GM12874 (cell line): ENCODE measurements around the gene RAPGEF4.

Experiments
- TF ChIP-seq, protein P1 (sequence below): IDR thresholded peaks from 2 replicates; pipeline ENCODE4 v1.5.1; 2011; ENCODE audit warnings: low read depth, mild to moderate bottlenecking, control low read depth, low read length, moderate library complexity; ENCODE audit not compliant: insufficient read depth

RAPGEF4 gene

DNA sequence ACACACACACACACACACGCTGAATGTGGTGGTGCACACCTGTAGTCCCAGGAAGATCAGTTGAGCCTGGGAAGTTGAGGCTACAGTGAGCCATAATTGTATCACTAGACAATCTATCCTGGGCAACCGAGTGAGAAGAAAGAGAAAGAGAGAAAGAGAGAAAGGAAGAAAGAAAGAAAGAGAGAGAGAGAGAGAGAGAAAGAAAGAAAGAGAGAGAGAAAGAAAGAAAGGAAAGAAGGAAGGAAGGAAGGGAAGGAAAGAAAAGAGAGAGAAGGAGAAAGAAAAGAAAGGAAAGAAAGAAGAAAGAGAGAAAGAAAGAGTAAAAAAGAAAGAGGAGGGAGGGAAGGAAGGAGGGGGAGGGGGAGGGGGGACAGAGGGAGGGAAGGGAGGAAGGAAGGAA lies 190.0 kb downstream of the RAPGEF4 start:
- TF ChIP-seq, protein P1, sequence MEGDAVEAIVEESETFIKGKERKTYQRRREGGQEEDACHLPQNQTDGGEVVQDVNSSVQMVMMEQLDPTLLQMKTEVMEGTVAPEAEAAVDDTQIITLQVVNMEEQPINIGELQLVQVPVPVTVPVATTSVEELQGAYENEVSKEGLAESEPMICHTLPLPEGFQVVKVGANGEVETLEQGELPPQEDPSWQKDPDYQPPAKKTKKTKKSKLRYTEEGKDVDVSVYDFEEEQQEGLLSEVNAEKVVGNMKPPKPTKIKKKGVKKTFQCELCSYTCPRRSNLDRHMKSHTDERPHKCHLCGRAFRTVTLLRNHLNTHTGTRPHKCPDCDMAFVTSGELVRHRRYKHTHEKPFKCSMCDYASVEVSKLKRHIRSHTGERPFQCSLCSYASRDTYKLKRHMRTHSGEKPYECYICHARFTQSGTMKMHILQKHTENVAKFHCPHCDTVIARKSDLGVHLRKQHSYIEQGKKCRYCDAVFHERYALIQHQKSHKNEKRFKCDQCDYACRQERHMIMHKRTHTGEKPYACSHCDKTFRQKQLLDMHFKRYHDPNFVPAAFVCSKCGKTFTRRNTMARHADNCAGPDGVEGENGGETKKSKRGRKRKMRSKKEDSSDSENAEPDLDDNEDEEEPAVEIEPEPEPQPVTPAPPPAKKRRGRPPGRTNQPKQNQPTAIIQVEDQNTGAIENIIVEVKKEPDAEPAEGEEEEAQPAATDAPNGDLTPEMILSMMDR, result no peak

DNA sequence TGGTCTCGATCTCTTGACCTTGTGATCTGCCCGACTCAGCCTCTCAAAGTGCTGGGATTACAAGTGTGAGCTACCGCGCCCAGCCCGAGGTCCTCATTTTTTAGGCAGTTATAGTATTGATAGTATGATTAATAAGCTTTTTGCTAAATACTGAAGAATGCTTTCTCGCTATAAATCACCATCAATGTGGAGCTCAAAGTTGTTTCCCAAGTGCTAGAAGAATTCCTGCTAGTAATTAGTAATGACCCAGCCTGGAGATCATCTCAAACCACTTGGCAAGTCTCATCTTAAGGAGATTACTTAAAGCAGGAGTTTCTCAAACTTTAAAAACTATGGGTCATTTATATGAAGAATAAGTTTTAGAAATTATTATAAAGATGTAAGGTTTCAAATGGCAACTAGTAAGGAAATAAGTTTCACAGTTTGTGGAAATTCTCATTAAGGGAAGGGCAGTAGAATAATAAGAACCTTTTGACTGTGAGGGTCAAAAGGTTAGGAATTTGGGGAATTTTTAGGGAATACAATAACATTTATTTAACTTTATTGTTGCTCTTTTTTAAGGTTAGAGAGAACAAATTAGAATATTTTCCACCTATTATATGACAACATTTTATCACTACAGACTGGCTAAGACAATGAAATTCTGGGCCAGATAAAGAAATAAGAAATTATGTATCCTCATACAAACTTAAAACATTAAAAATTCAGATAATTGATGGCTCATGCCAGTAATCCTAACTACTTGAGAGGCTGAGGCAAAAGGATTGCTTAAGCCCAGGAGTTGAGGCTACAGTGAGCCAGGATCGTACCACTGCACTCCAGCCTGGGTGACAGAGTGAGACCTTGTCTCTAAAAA lies 191.4 kb downstream of the RAPGEF4 start:
- TF ChIP-seq, protein P1, result no peak

DNA sequence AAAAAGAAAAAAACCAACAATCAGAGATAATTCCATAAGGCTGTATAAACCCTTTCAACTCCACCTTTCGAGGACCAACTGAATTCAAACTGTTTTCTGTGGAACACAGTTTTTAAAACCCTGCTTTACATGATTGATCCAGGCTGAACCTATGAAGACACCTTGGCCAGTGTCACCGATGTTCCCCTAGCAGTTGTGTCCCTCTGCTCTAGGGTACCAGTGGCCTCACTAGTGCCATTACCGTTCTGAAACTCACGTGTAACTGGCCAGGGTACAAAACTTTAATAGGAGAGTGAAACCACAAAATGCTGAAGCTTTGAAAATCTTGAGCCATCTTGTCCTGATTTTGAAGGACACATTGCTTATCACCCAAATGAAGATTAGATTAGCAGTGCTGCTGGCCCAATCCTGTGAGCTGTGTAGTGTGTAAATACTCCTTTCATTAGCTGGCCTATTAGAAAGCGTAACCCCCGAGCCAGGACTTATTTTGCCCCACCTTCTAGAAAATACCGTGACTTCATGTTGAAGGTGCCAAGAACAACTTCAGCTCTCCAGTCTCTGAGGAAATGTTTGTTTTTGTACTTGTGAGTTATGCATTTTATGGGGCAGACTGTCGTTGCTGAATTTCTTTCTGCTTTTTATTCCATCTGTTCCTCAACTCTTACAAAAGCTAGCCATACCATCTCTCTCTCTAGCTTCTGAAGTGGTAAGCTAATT lies 192.2 kb downstream of the RAPGEF4 start:
- TF ChIP-seq, protein P1, result no peak

DNA sequence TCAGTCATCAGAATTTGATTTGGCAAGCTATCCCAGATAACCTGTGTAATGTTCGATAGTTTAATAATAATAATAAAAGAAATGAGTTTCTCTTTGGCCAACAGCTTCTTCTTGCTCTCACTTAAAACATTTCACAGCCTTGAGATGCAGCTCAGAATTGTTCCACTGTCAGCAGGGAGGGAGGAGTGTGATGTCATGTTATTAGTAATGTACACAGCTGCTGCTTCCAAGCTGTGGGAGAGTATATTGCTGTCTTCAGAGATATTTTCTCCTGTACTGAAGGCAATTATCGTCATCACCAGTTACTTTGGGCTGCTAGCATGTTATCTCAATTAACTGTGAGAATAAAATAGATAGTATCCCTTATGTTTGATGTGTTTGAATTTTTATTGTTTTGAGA lies 193.1 kb downstream of the RAPGEF4 start:
- TF ChIP-seq, protein P1, result no peak

DNA sequence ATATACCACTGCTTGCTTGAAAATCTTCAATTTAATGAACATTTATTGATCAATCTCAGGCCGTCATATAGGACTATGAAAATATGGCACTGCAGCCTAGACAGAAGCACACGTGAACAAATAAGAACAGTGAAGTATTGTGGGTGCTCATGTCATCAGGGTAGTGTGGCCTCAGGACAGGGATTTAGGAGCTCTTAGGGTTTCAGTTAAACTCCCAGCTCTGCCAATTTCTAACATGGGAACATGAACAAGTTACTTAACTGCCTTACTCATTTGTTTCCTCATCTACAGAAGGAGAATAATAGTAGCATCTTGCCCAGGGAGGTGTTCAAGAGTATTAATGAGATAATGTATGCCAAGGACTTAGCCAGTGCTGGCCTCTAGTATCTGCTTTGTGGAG lies 194.0 kb downstream of the RAPGEF4 start:
- TF ChIP-seq, protein P1, result no peak

DNA sequence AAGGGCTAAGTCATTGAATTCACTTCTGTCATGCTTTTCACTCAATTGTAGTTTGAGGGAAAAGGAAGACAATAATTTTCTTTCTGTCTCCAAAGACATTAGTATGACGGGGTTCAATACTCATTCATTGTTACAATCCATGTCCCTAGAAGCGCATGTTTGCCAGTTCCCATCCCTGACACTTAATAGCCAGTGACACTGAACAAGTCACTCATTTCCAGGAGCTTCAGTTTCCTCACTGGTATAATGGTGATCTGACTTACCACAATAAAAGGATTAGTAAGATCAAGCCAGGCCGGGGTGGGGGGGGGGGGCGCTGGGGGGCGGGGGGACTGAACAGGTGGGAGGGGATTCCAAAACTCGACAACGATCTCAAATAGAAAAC lies 195.2 kb downstream of the RAPGEF4 start:
- TF ChIP-seq, protein P1, result no peak

DNA sequence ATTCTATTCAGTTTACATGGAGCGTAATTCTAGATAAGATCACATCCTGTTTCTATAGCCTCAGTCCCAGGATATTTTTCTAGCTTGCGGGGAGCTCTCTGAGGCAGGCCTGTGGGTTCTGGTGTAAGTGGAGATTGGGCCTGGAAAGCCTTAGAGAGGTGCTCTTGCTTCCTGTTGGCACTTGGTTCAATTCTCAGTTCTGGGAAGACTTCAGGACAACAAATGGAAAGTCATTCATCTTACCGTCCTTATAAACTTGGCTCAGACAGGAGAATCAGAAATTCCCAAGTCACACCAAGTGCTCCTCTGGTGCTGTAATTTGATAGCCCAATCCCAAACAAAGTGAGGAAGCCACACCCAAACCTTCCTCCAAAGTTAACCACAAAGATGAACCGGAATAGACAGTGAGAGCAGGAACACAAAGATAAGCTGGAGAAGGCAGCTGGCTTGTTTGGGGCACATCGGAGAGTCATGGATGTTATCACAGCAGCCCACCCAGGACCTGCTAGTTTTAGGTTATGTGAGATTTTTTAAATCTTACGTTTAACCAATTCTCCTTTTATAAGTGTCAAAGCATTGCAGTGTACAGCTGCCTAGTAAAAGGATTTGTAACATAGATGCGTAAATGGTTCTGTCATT lies 195.7 kb downstream of the RAPGEF4 start:
- TF ChIP-seq, protein P1, result no peak
